Measurements from ENCODE around the gene XIRP1. TPM values are rescaled to one million over a fixed set of nuclear protein-coding genes. Genes with fewer than 3 reads are reported as not detected.

Gene XIRP1
- total RNA-seq, 1 donor from 2014 or later: 0.08 TPM

DNA sequence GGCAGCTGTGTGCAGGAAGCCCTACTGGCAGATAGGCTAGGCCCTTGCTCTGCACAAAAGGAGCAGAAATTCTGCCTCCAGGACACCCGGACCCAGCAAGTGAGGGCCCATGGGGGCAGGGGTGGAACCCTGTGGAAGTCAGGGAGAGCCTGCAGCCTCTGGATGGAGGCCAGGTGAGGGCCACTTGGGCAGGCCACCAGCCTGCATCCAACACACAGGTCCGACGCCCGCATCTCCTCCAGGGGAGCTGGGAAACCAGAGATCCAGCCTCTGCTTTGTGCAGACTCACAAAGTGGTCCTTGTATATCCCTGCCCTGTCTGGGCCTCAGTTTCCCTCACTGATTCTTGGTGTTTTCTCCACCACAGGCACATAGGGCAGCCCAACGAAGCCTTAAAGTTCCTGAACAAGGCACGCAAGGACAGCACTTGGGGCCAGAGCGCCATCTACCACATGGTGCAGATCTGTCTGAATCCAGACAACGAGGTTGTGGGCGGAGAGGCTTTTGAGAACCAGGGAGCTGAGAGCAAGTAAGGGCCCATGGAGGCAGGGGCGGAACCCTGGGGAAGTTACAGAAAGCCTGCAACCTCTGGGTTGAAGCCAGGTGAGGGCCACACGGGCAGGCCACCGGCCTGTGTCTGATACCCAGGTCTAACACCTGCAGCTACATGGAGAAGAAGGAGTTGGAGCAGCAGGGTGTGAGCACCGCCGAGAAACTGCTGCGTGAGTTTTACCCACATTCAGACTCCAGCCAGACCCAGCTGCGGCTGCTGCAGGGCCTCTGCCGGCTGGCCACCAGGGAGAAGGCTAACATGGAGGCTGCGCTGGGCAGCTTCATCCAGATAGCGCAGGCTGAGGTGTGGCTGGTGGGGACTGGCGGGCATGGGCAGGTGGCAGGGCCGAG, 55.6 kb downstream of the XIRP1 start:
- Histone ChIP-seq H3K4me3 (ENCODE audit: low read depth, low read length) (no peak overlapping the region), H3K36me3 (ENCODE audit: control insufficient read depth, insufficient read depth, low read length) (no peaks in the 10 kb centered on the region), H3K27me3 (ENCODE audit: control insufficient read depth, insufficient read depth, low read length) (no peaks in the 10 kb centered on the region)
- DNase-seq (ENCODE audit: low read depth): no peak
- no peak for TF ChIP-seq CTCF (IDR thresholded peaks at IDR 0.05; ENCODE audit: insufficient read depth, low read length, poor library complexity, severe bottlenecking)

GRCh38 chr3:39135170-39135805, 57.1 kb downstream of the XIRP1 start:
- Histone ChIP-seq H3K36me3 (ENCODE audit: control insufficient read depth, insufficient read depth, low read length) (no peaks in the 10 kb centered on the region), H3K4me3 (ENCODE audit: low read depth, low read length) (no peak overlapping the region), H3K27me3 (ENCODE audit: control insufficient read depth, insufficient read depth, low read length) (no peaks in the 10 kb centered on the region)
- no peak for DNase-seq (ENCODE audit: low read depth)
- no peak for TF ChIP-seq CTCF (IDR thresholded peaks at IDR 0.05; ENCODE audit: insufficient read depth, low read length, poor library complexity, severe bottlenecking)

GRCh38 chr3:39134305-39134704, 58.1 kb downstream of the XIRP1 start:
- DNase-seq (ENCODE audit: low read depth): no peak
- no peaks in the 10 kb centered on the region for H3K36me3 ChIP-seq (ENCODE audit: control insufficient read depth, insufficient read depth, low read length)
- H3K4me3 ChIP-seq (ENCODE audit: low read depth, low read length): no peak overlapping the region
- no peak for TF ChIP-seq CTCF (IDR thresholded peaks at IDR 0.05; ENCODE audit: insufficient read depth, low read length, poor library complexity, severe bottlenecking)
- H3K27me3 ChIP-seq (ENCODE audit: control insufficient read depth, insufficient read depth, low read length): no peaks in the 10 kb centered on the region

DNA sequence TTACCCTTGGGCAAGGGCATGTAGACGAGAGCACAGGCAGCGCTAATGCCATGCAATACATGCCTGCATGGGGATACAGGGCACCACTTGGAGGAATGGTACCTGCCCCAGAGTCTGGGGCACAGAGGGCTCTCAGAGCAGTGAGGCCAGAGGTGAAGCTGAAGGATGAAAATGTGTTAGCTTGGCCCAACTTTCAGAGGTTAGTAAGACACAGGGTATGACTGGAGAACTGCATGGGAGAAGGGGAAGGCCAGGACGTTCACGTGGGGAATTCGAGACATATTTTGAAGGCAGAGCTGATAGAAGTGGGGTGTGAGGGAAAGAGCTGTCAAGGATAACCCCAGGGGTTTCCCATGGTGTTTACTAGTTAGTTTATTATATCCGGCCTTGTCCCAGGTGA, 58.6 kb downstream of the XIRP1 start:
- DNase-seq (ENCODE audit: low read depth): no peak
- Histone ChIP-seq H3K27me3 (ENCODE audit: control insufficient read depth, insufficient read depth, low read length) (no peaks in the 10 kb centered on the region), H3K36me3 (ENCODE audit: control insufficient read depth, insufficient read depth, low read length) (no peaks in the 10 kb centered on the region), H3K4me3 (ENCODE audit: low read depth, low read length) (no peak overlapping the region)
- no peak for TF ChIP-seq CTCF (IDR thresholded peaks at IDR 0.05; ENCODE audit: insufficient read depth, low read length, poor library complexity, severe bottlenecking)

Other genes starting within 250 kb of the XIRP1 start
- gene SCN11A, start 140.7 kb downstream of the XIRP1 start, total RNA-seq: 0.04 and 0.27 TPM in 2 replicates
- 31.5 and 33.2 TPM in 2 replicates for gene WDR48, start 140.6 kb downstream of the XIRP1 start, total RNA-seq
- gene GORASP1, start 85.0 kb downstream of the XIRP1 start, total RNA-seq: 34.8 and 43.5 TPM in 2 replicates
- gene TTC21A, start 84.9 kb downstream of the XIRP1 start, total RNA-seq: 2.3 and 6.7 TPM in 2 replicates
- gene CSRNP1, start 39.0 kb downstream of the XIRP1 start, total RNA-seq: 27.5 and 30.8 TPM in 2 replicates
- not detected in 2 replicates for gene CX3CR1, start 87.4 kb upstream of the XIRP1 start, total RNA-seq
- not detected in 2 replicates for gene CCR8, start 137.1 kb upstream of the XIRP1 start, total RNA-seq
- 30.8 and 50.2 TPM in 2 replicates for gene SLC25A38, start 190.8 kb upstream of the XIRP1 start, total RNA-seq
- gene RPSA, start 214.1 kb upstream of the XIRP1 start, total RNA-seq: 2,479 and 2,486 TPM in 2 replicates

All from kidney epithelial cell (primary cell).